CD4-positive, CD25-positive, alpha-beta regulatory T cell (primary cell): Measurements from ENCODE around the gene MAP2K6. TPM values are rescaled to one million over a fixed set of nuclear protein-coding genes. Genes with fewer than 3 reads are reported as not detected.

Experiments used
- polyA plus RNA-seq, 4 donors: library from polyadenylated mRNA; unstranded; fragments of 300-500 nt; fragmentation: Illumina TruSeq; gene quantifications; one replicate each; pipeline ENCODE4 v1.2.3, GENCODE V29; 2021
- total RNA-seq: library from RNA; stranded (reverse); gene quantifications from one replicate; pipeline ENCODE4 v1.2.3, GENCODE V29; 2022

Gene MAP2K6
- total and polyA plus RNA-seq, 5 donors from 2014 or later = 10.3 to 17.3 (median 14.0) TPM

Other genes starting within 250 kb of the MAP2K6 start
- 2.4 TPM for gene ABCA10, start 185.9 kb upstream of the MAP2K6 start, total RNA-seq
- gene ABCA10, start 185.9 kb upstream of the MAP2K6 start, polyA plus RNA-seq = under 1 TPM in 2 of 4 donors, not detected in 2; 0.07 to 0.11 TPM
- gene ABCA5, start 87.6 kb upstream of the MAP2K6 start, total RNA-seq = 40.5 TPM
- gene ABCA5, start 87.6 kb upstream of the MAP2K6 start, polyA plus RNA-seq = 1 to 10 TPM; 7.0 to 9.3 (median 7.8) TPM